GM23338 (cell line): Measurements from ENCODE around the gene MTX3. TPM values are rescaled to one million over a fixed set of nuclear protein-coding genes. Genes with fewer than 3 reads are reported as not detected.

ENCODE experiments used
- ATAC-seq: fragments of 200-7000 bp; cut with Tn5 transposase; 3 replicates; pipeline ENCODE4 v1.9.1; 2020
- DNase-seq: peaks from one replicate; pipeline ENCODE4 v3.0.0-alpha.2; 2015; ENCODE audit warnings: low spot score
- H2AFZ ChIP-seq: fragments of 200-600 bp; sonication (generic); 2 replicates; pipeline ENCODE4 v1.8.0; 2016; ENCODE audit warnings: antibody characterized with exemption, mild to moderate bottlenecking, moderate library complexity
- H3F3A ChIP-seq: fragments of 200-600 bp; sonication (generic); replicated peaks from 2 replicates; pipeline ENCODE4 v1.8.0; 2017; ENCODE audit warnings: antibody characterized with exemption, mixed run types, low read depth
- H3K27ac ChIP-seq: fragments of 200-600 bp; sonication (generic); 2 replicates; pipeline ENCODE4 v1.6.1; 2016; ENCODE audit warnings: low read depth
- H3K27me3 ChIP-seq: fragments of 200-600 bp; sonication (generic); 2 replicates; pipeline ENCODE4 v1.8.0; 2016; ENCODE audit warnings: mild to moderate bottlenecking, mixed run types, moderate library complexity; ENCODE audit not compliant: insufficient read depth
- H3K36me3 ChIP-seq: fragments of 200-600 bp; sonication (generic); 2 replicates; pipeline ENCODE4 v1.8.0; 2016; ENCODE audit warnings: mild to moderate bottlenecking; ENCODE audit not compliant: insufficient read depth
- H3K4me1 ChIP-seq: fragments of 200-600 bp; sonication (generic); 2 replicates; pipeline ENCODE4 v1.8.0; 2016; ENCODE audit warnings: mild to moderate bottlenecking, moderate library complexity; ENCODE audit not compliant: insufficient read depth
- H3K4me2 ChIP-seq: fragments of 200-600 bp; sonication (generic); 2 replicates; pipeline ENCODE4 v1.7.1; 2017; ENCODE audit warnings: mixed run types
- H3K4me3 ChIP-seq: fragments of 200-600 bp; sonication (generic); 2 replicates; pipeline ENCODE4 v1.6.1; 2016; ENCODE audit warnings: mixed run types
- H3K79me2 ChIP-seq: fragments of 200-600 bp; sonication (generic); replicated peaks from 2 replicates; pipeline ENCODE4 v1.8.0; 2017; ENCODE audit warnings: mild to moderate bottlenecking; ENCODE audit not compliant: insufficient read depth
- H3K9me2 ChIP-seq: fragments of 200-600 bp; sonication (generic); 2 replicates; pipeline ENCODE4 v1.8.0; 2017; ENCODE audit not compliant: insufficient read depth
- H4K20me1 ChIP-seq: fragments of 200-600 bp; sonication (generic); replicated peaks from 2 replicates; pipeline ENCODE4 v1.8.0; 2017; ENCODE audit warnings: mild to moderate bottlenecking; ENCODE audit not compliant: insufficient read depth
- H3K27ac Mint-ChIP-seq: 2 replicates; pipeline ENCODE4 v1.8.0; 2020; ENCODE audit warnings: inconsistent platforms, mild to moderate bottlenecking, moderate library complexity, mixed read lengths
- H3K27me3 Mint-ChIP-seq: 3 replicates; pipeline ENCODE4 v1.8.0; 2022; ENCODE audit warnings: low read depth, mild to moderate bottlenecking, moderate library complexity, mixed read lengths, inconsistent platforms; ENCODE audit not compliant: insufficient read depth, poor library complexity
- H3K36me3 Mint-ChIP-seq: 3 replicates; pipeline ENCODE4 v1.8.0; 2021; ENCODE audit warnings: low read depth, mild to moderate bottlenecking, inconsistent platforms, moderate library complexity, mixed read lengths
- H3K4me1 Mint-ChIP-seq: 3 replicates; pipeline ENCODE4 v1.8.0; 2020; ENCODE audit warnings: mild to moderate bottlenecking, inconsistent platforms, mixed read lengths
- H3K4me3 Mint-ChIP-seq: 3 replicates; pipeline ENCODE4 v1.8.0; 2021; ENCODE audit warnings: moderate library complexity, mild to moderate bottlenecking, inconsistent platforms, mixed read lengths
- H3K9me3 Mint-ChIP-seq: 3 replicates; pipeline ENCODE4 v1.8.0; 2020; ENCODE audit warnings: moderate library complexity, mild to moderate bottlenecking, inconsistent platforms, mixed read lengths
- CREB1 ChIP-seq: fragments of 250-450 bp; sonication (Bioruptor Pico); IDR thresholded peaks from 2 replicates; pipeline ENCODE4 v1.5.0; 2020; ENCODE audit warnings: low read depth, mild to moderate bottlenecking, moderate library complexity
- EZH2phosphoT487 ChIP-seq: fragments of 200-600 bp; sonication (generic); IDR thresholded peaks from one replicate; pipeline ENCODE4 v1.8.1; 2018; ENCODE audit warnings: antibody characterized with exemption; ENCODE audit not compliant: unreplicated experiment
- JUNB ChIP-seq: IDR thresholded peaks from one replicate; pipeline ENCODE4 v1.6.1; 2016; ENCODE audit warnings: antibody characterized with exemption; ENCODE audit not compliant: unreplicated experiment
- ZNF114 ChIP-seq: fragments of 250-450 bp; sonication (Bioruptor Pico); IDR thresholded peaks from 2 replicates; pipeline ENCODE4 v1.5.0; 2020; ENCODE audit warnings: mild to moderate bottlenecking, moderate library complexity
- polyA plus RNA-seq: library from polyadenylated mRNA; unstranded; fragments of >200 nt; fragmentation: Nextera tagmentation; extraction: Ambion mirVana; gene quantifications from 2 replicates; pipeline ENCODE4 v1.2.1, GENCODE V29; 2016
- total RNA-seq: library from RNA; depleted of rRNA; stranded (reverse); fragments of >200 nt; shearing (Covaris generic); gene quantifications from 2 replicates; pipeline ENCODE4 v1.2.3, GENCODE V29; 2014
- TF ChIP-seq, protein P1 (sequence below): fragments of 250-450 bp; sonication (Bioruptor Pico); IDR thresholded peaks from 2 replicates; pipeline ENCODE4 v1.5.0; 2020; ENCODE audit warnings: mild to moderate bottlenecking, moderate library complexity
- TF ChIP-seq, protein P2 (sequence below): IDR thresholded peaks from 2 replicates; pipeline ENCODE4 v1.6.1; 2016; ENCODE audit warnings: antibody characterized with exemption

The MTX3 gene
- total and polyA plus RNA-seq, 2 experiments from 2014 or later = 11.3 to 33.8 TPM

DNA sequence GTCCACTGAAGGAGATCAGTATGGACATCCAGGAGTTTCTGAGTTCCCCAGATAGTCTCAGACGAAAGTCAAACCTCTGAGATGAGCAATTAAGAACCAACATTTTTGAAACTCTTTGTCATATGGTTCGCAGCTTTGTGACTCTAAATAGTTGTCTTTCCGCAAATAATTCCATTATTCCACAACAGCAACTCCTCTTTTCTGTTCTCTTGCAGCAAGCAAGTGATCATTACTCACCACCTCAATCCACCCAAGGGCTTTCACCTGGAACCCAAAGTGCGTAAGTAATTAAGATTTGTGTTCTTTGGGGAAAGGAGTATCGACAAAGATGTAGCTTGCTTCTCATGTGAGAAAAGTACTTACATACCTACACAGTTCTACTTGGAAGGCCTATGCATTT, 15.6 kb downstream of the MTX3 start (continued):
- TF ChIP-seq, protein P1, sequence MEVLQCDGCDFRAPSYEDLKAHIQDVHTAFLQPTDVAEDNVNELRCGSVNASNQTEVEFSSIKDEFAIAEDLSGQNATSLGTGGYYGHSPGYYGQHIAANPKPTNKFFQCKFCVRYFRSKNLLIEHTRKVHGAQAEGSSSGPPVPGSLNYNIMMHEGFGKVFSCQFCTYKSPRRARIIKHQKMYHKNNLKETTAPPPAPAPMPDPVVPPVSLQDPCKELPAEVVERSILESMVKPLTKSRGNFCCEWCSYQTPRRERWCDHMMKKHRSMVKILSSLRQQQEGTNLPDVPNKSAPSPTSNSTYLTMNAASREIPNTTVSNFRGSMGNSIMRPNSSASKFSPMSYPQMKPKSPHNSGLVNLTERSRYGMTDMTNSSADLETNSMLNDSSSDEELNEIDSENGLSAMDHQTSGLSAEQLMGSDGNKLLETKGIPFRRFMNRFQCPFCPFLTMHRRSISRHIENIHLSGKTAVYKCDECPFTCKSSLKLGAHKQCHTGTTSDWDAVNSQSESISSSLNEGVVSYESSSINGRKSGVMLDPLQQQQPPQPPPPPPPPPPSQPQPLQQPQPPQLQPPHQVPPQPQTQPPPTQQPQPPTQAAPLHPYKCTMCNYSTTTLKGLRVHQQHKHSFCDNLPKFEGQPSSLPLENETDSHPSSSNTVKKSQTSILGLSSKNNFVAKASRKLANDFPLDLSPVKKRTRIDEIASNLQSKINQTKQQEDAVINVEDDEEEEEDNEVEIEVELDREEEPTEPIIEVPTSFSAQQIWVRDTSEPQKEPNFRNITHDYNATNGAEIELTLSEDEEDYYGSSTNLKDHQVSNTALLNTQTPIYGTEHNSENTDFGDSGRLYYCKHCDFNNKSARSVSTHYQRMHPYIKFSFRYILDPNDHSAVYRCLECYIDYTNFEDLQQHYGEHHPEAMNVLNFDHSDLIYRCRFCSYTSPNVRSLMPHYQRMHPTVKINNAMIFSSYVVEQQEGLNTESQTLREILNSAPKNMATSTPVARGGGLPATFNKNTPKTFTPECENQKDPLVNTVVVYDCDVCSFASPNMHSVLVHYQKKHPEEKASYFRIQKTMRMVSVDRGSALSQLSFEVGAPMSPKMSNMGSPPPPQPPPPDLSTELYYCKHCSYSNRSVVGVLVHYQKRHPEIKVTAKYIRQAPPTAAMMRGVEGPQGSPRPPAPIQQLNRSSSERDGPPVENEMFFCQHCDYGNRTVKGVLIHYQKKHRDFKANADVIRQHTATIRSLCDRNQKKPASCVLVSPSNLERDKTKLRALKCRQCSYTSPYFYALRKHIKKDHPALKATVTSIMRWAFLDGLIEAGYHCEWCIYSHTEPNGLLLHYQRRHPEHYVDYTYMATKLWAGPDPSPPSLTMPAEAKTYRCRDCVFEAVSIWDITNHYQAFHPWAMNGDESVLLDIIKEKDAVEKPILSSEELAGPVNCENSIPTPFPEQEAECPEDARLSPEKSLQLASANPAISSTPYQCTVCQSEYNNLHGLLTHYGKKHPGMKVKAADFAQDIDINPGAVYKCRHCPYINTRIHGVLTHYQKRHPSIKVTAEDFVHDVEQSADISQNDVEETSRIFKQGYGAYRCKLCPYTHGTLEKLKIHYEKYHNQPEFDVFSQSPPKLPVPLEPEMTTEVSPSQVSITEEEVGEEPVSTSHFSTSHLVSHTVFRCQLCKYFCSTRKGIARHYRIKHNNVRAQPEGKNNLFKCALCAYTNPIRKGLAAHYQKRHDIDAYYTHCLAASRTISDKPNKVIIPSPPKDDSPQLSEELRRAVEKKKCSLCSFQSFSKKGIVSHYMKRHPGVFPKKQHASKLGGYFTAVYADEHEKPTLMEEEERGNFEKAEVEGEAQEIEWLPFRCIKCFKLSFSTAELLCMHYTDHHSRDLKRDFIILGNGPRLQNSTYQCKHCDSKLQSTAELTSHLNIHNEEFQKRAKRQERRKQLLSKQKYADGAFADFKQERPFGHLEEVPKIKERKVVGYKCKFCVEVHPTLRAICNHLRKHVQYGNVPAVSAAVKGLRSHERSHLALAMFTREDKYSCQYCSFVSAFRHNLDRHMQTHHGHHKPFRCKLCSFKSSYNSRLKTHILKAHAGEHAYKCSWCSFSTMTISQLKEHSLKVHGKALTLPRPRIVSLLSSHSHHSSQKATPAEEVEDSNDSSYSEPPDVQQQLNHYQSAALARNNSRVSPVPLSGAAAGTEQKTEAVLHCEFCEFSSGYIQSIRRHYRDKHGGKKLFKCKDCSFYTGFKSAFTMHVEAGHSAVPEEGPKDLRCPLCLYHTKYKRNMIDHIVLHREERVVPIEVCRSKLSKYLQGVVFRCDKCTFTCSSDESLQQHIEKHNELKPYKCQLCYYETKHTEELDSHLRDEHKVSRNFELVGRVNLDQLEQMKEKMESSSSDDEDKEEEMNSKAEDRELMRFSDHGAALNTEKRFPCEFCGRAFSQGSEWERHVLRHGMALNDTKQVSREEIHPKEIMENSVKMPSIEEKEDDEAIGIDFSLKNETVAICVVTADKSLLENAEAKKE (CRISPR knock-in tag) = no peak
- TF ChIP-seq EZH2phosphoT487 (no peak), CREB1 (no peak)
- TF ChIP-seq, protein P2, sequence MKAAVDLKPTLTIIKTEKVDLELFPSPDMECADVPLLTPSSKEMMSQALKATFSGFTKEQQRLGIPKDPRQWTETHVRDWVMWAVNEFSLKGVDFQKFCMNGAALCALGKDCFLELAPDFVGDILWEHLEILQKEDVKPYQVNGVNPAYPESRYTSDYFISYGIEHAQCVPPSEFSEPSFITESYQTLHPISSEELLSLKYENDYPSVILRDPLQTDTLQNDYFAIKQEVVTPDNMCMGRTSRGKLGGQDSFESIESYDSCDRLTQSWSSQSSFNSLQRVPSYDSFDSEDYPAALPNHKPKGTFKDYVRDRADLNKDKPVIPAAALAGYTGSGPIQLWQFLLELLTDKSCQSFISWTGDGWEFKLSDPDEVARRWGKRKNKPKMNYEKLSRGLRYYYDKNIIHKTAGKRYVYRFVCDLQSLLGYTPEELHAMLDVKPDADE = no peak

DNA sequence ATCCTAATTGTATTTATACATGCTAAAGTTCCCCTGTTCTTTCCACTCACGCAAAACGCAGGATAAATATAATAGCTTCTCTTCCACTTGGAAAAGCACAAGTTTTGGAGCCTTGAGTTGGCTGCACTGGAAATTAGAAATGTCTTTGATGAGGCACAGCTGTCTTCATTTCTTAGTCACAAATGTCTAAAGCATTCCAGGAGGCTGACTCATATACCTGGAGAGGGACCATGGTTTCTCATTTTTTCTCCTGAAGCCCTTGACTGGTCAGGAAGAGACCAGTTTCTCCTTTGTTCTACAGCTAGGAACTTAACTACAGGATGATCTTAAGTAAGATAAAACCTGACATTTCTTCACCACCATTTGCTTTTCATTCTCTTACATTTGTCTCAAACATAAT, 16.2 kb downstream of the MTX3 start:
- DNase-seq (no peak), ATAC-seq (no peak; the same call in 2 of the 3 replicates)
- H2AFZ ChIP-seq = no peak overlapping the region
- no peak overlapping the region for H3K4me3 Mint-ChIP-seq
- H3K4me1 Mint-ChIP-seq = peaks cover 12% of the 10 kb centered on the region; the same call in 2 of the 3 replicates
- H3F3A ChIP-seq = no peaks in the 10 kb centered on the region
- H3K4me2 ChIP-seq = no peak overlapping the region
- no peaks in the 10 kb centered on the region for H4K20me1 ChIP-seq
- peaks cover 5% of the 10 kb centered on the region; the same call in 1 of the 2 replicates for H3K36me3 ChIP-seq
- H3K4me3 ChIP-seq = no peak overlapping the region
- no peak overlapping the region for H3K27ac ChIP-seq
- no peaks in the 10 kb centered on the region for H3K9me2 ChIP-seq
- H3K27ac Mint-ChIP-seq = no peak overlapping the region
- no peaks in the 10 kb centered on the region for H3K9me3 Mint-ChIP-seq
- H3K4me1 ChIP-seq = no peaks in the 10 kb centered on the region
- no peaks in the 10 kb centered on the region for H3K27me3 Mint-ChIP-seq
- peaks cover 20% of the 10 kb centered on the region for H3K36me3 Mint-ChIP-seq
- no peaks in the 10 kb centered on the region for H3K27me3 ChIP-seq
- H3K79me2 ChIP-seq = no peaks in the 10 kb centered on the region
- TF ChIP-seq JUNB (no peak), ZNF114 (CRISPR knock-in tag) (no peak)
- TF ChIP-seq, protein P1 (CRISPR knock-in tag) = no peak
